B cell (primary cell): Measurements from ENCODE around the gene GPR25. TPM values are rescaled to one million over a fixed set of nuclear protein-coding genes. Genes with fewer than 3 reads are reported as not detected.

Experiments
- ATAC-seq: fragments of 200-7000 bp; cut with Tn5 transposase; one replicate; pipeline ENCODE4 v1.10.0; 2021; ENCODE audit warnings: low read depth, mild to moderate bottlenecking, moderate number of reproducible peaks, moderate library complexity
- CTCF ChIA-PET: fragments of 350-600 bp; sonication (Branson Sonifier 250); formaldehyde crosslinking; loops from one replicate; lab custom pipeline; 2021; ENCODE audit warnings: antibody characterized with exemption, inconsistent platforms; lab: Charles Lee
- POLR2A ChIA-PET: fragments of 350-600 bp; sonication (Branson Sonifier 250); formaldehyde crosslinking; loops from one replicate; lab custom pipeline; 2021; ENCODE audit warnings: antibody characterized with exemption; lab: Charles Lee
- DNase-seq: peaks from one replicate; pipeline ENCODE4 v3.0.0; 2013
- H2AFZ ChIP-seq: 2 replicates; pipeline ENCODE4 v1.6.1; 2012; ENCODE audit warnings: mild to moderate bottlenecking, low read depth, low read length; ENCODE audit not compliant: insufficient read depth, poor library complexity, severe bottlenecking
- H3K27ac ChIP-seq, 2 donors: 1 replicate in 1 of 2; 2 replicates in 1 of 2; pipeline ENCODE4 v1.5.1; 2012 to 2013; ENCODE audit warnings: low read length in 2 of 2, mild to moderate bottlenecking in 2 of 2, moderate library complexity in 1 of 2
- H3K27me3 ChIP-seq, 4 experiments: fragments of 200-600 bp in 1 of 4; sonication (generic) in 1 of 4; replicated peaks in 1 of 4; 1 replicate in 2 of 4; 2 replicates in 2 of 4; pipeline versions ENCODE4 v1.6.1 to v1.7.0; 2013 to 2016; ENCODE audit warnings: low read length in 3 of 4, mild to moderate bottlenecking in 2 of 4, mixed read lengths in 1 of 4, moderate library complexity in 1 of 4; ENCODE audit not compliant: insufficient read depth in 4 of 4, control insufficient read depth in 3 of 4; ENCODE audit errors: control extremely low read depth in 1 of 4
- H3K36me3 ChIP-seq, 2 experiments: replicated peaks in 1 of 2; 1 replicate in 1 of 2; 2 replicates in 1 of 2; pipeline versions ENCODE4 v1.6.1 to v1.7.1; 2013; ENCODE audit warnings: low read length in 1 of 2; ENCODE audit not compliant: insufficient read depth in 2 of 2, control insufficient read depth in 1 of 2; ENCODE audit errors: control extremely low read depth in 1 of 2, extremely low read depth in 1 of 2
- H3K4me1 ChIP-seq, 2 donors: fragments of 200-600 bp in 1 of 2; sonication (generic) in 1 of 2; 1 replicate in 1 of 2; 2 replicates in 1 of 2; pipeline versions ENCODE4 v1.5.1 to v1.6.1; 2013 to 2017; ENCODE audit warnings: low read length in 2 of 2; ENCODE audit not compliant: control insufficient read depth in 2 of 2, insufficient read depth in 2 of 2
- H3K4me2 ChIP-seq: replicated peaks from 2 replicates; pipeline ENCODE3; 2012; ENCODE audit warnings: mild to moderate bottlenecking, low read depth, low read length; ENCODE audit not compliant: poor library complexity, severe bottlenecking
- H3K4me3 ChIP-seq, 5 experiments: fragments of 200-600 bp in 1 of 5; sonication (generic) in 1 of 5; 1 replicate in 3 of 5; 2 replicates in 2 of 5; pipeline versions ENCODE4 v1.5.1 to v1.7.0; 2011 to 2016; ENCODE audit warnings: low read length in 4 of 5, mild to moderate bottlenecking in 4 of 5, low read depth in 2 of 5, control low read depth in 1 of 5, moderate library complexity in 1 of 5; ENCODE audit not compliant: insufficient read depth in 1 of 5; ENCODE audit errors: control extremely low read depth in 1 of 5, extremely low read depth in 1 of 5
- H3K79me2 ChIP-seq: fragments of 200-600 bp; sonication (generic); one replicate; pipeline ENCODE4 v1.6.0; 2016; ENCODE audit warnings: low read length; ENCODE audit not compliant: control insufficient read depth, insufficient read depth
- H3K9ac ChIP-seq: fragments of 200-600 bp; sonication (generic); 2 replicates; pipeline ENCODE4 v1.6.1; 2017; ENCODE audit warnings: mild to moderate bottlenecking, low read length, moderate library complexity
- H3K9me3 ChIP-seq, 3 donors: one replicate each; pipeline versions ENCODE4 v1.6.1 to v1.7.1; 2013; ENCODE audit warnings: low read length in 2 of 3; ENCODE audit not compliant: control insufficient read depth in 2 of 3, insufficient read depth in 1 of 3; ENCODE audit errors: control extremely low read depth in 1 of 3
- H4K20me1 ChIP-seq: 2 replicates; pipeline ENCODE4 v1.6.0; 2012; ENCODE audit warnings: mild to moderate bottlenecking, low read length; ENCODE audit not compliant: insufficient read depth, control insufficient read depth, poor library complexity, severe bottlenecking
- H3K27ac Mint-ChIP-seq: one replicate; pipeline ENCODE4 v1.8.0; 2021; ENCODE audit warnings: mixed read lengths
- H3K27me3 Mint-ChIP-seq: one replicate; pipeline ENCODE4 v1.8.0; 2021; ENCODE audit warnings: mixed read lengths
- H3K4me1 Mint-ChIP-seq: one replicate; pipeline ENCODE4 v1.8.0; 2021; ENCODE audit warnings: mixed read lengths
- H3K4me3 Mint-ChIP-seq: one replicate; pipeline ENCODE4 v1.8.0; 2021; ENCODE audit warnings: mixed read lengths
- H3K9me3 Mint-ChIP-seq: one replicate; pipeline ENCODE4 v1.8.0; 2022; ENCODE audit warnings: mixed read lengths; ENCODE audit not compliant: insufficient read depth
- CTCF ChIP-seq: fragments of 200-600 bp; IDR thresholded peaks from one replicate; pipeline ENCODE4 v1.8.0; 2022; ENCODE audit warnings: antibody characterized with exemption, mild to moderate bottlenecking
- EZH2 ChIP-seq: IDR thresholded peaks from 2 replicates; pipeline ENCODE4 v1.6.1; 2012; ENCODE audit warnings: borderline replicate concordance, low read depth, mild to moderate bottlenecking, moderate library complexity, low read length; ENCODE audit not compliant: insufficient read depth, poor library complexity, severe bottlenecking
- WGBS: methylation state at CpG from one replicate; pipeline ENCODE4 v1.1.5; 2013; ENCODE audit warnings: missing lambda C conversion rate; ENCODE audit not compliant: insufficient coverage; 5-methylcytosine and 5-hydroxymethylcytosine counted together
- intact Hi-C: fragments of 100-400 bp; cut with micrococcal nuclease; formaldehyde crosslinking; loops from one replicate; pipeline ENCODE4 v1.10.0; 2022
- polyA plus RNA-seq: library from polyadenylated mRNA; depleted of rRNA; stranded (reverse); fragments of >200 nt; gene quantifications from 2 replicates; pipeline ENCODE4 v1.2.3, GENCODE V29; 2012
- total RNA-seq, 2 donors: library from RNA; stranded (reverse); fragments of 120-200 nt in 1 of 2; gene quantifications; 1 replicate in 1 of 2; 2 replicates in 1 of 2; pipeline versions ENCODE4 v1.2.3 to v1.2.4, GENCODE V29; 2013 to 2022

The GPR25 gene
- total and polyA plus RNA-seq, 2 donors (not counting 1 experiment from before 2014, with no cell fraction given): 1.8 to 3.1 TPM

GRCh38 chr1:200918006-200918405 is 45.2 kb downstream of the GPR25 start:
- no peaks in the 10 kb centered on the region for H4K20me1 ChIP-seq
- H3K9me3 ChIP-seq: no peaks in the 10 kb centered on the region
- DNase-seq: no peak
- 100% methylated on average over 2 of the region's 3 CpGs for WGBS
- intact Hi-C loops: no loop called here
- no peak overlapping the region for H3K9ac ChIP-seq
- ATAC-seq: no peak
- Mint-ChIP-seq H3K4me1 (no peaks in the 10 kb centered on the region), H3K4me3 (no peak overlapping the region), H3K9me3 (no peaks in the 10 kb centered on the region), H3K27me3 (no peaks in the 10 kb centered on the region), H3K27ac (no peak overlapping the region)
- no peaks in the 10 kb centered on the region for H3K79me2 ChIP-seq
- H2AFZ ChIP-seq: no peak overlapping the region
- no peak overlapping the region for H3K4me2 ChIP-seq
- ChIA-PET POLR2A (no interaction called here), CTCF (no interaction called here)
- no peak overlapping the region for H3K4me3 ChIP-seq
- TF ChIP-seq EZH2 (no peak), CTCF (no peak)
- H3K36me3 ChIP-seq: no peaks in the 10 kb centered on the region
- H3K27me3 ChIP-seq: no peaks in the 10 kb centered on the region
- no peak overlapping the region for H3K27ac ChIP-seq
- no peaks in the 10 kb centered on the region for H3K4me1 ChIP-seq

- Histone ChIP-seq H3K79me2 (no peaks in the 10 kb centered on the region), H3K9me3 (no peaks in the 10 kb centered on the region), H3K27ac (no peak overlapping the region), H3K4me3 (no peak overlapping the region), H3K27me3 (no peaks in the 10 kb centered on the region), H3K4me1 (no peaks in the 10 kb centered on the region), H3K4me2 (no peak overlapping the region), H2AFZ (no peak overlapping the region), H4K20me1 (no peaks in the 10 kb centered on the region), H3K9ac (no peak overlapping the region), H3K36me3 (no peaks in the 10 kb centered on the region)
- Mint-ChIP-seq H3K9me3 (no peaks in the 10 kb centered on the region), H3K27me3 (no peaks in the 10 kb centered on the region), H3K4me3 (no peak overlapping the region), H3K4me1 (no peaks in the 10 kb centered on the region), H3K27ac (no peak overlapping the region)
- intact Hi-C loops: no loop called here
- ChIA-PET CTCF (no interaction called here), POLR2A (no interaction called here)
- ATAC-seq (no peak), DNase-seq (no peak)
- 93% methylated on average over 2 of the region's 2 CpGs for WGBS
- no peak for TF ChIP-seq EZH2
- TF ChIP-seq CTCF: no peak
Observed at GRCh38 chr1:200919386-200919785, 46.6 kb downstream of the GPR25 start.
